ENCODE data around the gene SPINT1. TPM values are rescaled to one million over a fixed set of nuclear protein-coding genes. Genes with fewer than 3 reads are reported as not detected.

SPINT1 gene
- total and polyA plus RNA-seq, 2 of the 13 experiments (the other 11 are each of a cell fraction or from before 2014, with no cell fraction given) = 0.49 to 2.5 TPM

DNA sequence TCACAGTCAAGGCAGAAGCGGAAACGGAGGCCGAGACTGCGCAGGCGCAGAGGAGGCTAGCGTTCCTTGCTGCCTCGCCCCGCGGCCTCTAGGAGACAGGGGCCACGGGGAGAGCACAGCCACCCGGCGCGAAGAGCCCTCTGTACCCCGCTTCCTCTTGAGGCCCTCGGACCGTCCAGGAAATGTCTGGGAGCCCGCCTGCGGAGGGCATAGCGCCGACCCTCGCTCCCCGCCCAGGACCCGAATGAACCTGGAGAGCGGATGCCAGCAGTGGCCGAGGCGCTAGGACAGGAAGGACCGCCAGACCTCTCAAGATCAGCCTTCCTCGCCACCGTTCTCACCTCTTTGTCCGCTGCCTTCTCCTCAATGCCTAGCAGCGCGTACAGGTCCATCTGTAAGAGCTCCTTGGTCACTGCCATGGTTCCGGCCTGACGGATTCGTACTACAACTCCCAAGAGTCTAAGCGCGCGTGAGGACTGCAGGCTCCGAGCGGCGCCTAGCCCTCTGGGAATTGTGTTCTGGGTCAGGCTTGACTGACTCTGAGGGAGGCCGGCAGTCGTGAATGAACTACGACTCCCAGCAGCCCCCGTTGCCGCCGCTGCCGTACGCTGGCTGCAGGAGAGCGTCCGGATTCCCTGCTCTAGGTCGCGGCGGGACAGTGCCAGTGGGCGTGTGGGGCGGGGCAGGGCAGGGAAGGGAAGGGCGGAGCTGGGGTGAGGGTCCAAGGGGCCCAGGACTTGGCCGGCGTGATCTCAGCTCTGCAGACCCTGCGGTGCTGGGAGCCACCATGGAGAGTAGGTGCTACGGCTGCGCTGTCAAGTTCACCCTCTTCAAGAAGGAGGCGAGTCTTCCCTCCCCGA is 36.6 kb upstream of the SPINT1 start, which contains the start of the genes DNAJC17 and ZFYVE19 (continued):
- TF ChIP-seq MYNN (CRISPR knock-in tag; IDR thresholded peaks at IDR 0.05; ENCODE audit: low read depth) = 0 out of 2 replicates have a peak, but pooled peaks have one; percentile 19
- TF ChIP-seq, protein P1, sequence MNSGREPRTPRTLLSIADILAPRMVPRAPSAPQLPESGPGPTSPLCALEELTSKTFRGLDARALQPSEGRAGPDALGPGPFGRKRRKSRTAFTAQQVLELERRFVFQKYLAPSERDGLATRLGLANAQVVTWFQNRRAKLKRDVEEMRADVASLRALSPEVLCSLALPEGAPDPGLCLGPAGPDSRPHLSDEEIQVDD (CRISPR knock-in tag; IDR thresholded peaks at IDR 0.05; ENCODE audit: borderline replicate concordance) = peak; percentile 58; the same call in 1 of the 2 replicates
- TF ChIP-seq KMT2A (CRISPR knock-in tag; IDR thresholded peaks at IDR 0.05) = peak; percentile 36; the same call in 1 of the 2 replicates
- TF ChIP-seq SIN3B (IDR thresholded peaks at IDR 0.05; ENCODE audit: low read length) = no peak
- 0 out of 2 replicates have a peak, but pooled peaks have one; percentile 28 for TF ChIP-seq NCOA2 (CRISPR knock-in tag; IDR thresholded peaks at IDR 0.05)
- TF ChIP-seq ZNF883 (CRISPR knock-in tag; IDR thresholded peaks at IDR 0.05; ENCODE audit: not compliant biosample characterization) = peak; percentile 90
- peak; percentile 66; the same call in 1 of the 2 replicates for TF ChIP-seq ARHGAP35 (CRISPR knock-in tag; IDR thresholded peaks at IDR 0.05; ENCODE audit: borderline replicate concordance)
- peak; percentile 90 for TF ChIP-seq ZNF350 (CRISPR knock-in tag; IDR thresholded peaks at IDR 0.05; ENCODE audit: borderline replicate concordance, low read depth)
- TF ChIP-seq, protein P2, sequence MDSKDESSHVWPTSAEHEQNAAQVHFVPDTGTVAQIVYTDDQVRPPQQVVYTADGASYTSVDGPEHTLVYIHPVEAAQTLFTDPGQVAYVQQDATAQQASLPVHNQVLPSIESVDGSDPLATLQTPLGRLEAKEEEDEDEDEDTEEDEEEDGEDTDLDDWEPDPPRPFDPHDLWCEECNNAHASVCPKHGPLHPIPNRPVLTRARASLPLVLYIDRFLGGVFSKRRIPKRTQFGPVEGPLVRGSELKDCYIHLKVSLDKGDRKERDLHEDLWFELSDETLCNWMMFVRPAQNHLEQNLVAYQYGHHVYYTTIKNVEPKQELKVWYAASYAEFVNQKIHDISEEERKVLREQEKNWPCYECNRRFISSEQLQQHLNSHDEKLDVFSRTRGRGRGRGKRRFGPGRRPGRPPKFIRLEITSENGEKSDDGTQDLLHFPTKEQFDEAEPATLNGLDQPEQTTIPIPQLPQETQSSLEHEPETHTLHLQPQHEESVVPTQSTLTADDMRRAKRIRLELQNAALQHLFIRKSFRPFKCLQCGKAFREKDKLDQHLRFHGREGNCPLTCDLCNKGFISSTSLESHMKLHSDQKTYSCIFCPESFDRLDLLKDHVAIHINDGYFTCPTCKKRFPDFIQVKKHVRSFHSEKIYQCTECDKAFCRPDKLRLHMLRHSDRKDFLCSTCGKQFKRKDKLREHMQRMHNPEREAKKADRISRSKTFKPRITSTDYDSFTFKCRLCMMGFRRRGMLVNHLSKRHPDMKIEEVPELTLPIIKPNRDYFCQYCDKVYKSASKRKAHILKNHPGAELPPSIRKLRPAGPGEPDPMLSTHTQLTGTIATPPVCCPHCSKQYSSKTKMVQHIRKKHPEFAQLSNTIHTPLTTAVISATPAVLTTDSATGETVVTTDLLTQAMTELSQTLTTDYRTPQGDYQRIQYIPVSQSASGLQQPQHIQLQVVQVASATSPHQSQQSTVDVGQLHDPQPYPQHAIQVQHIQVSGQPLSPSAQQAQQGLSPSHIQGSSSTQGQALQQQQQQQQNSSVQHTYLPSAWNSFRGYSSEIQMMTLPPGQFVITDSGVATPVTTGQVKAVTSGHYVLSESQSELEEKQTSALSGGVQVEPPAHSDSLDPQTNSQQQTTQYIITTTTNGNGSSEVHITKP (CRISPR knock-in tag; IDR thresholded peaks at IDR 0.05; ENCODE audit: low read depth) = peak; percentile 53; the same call in 1 of the 2 replicates
- peak; percentile 71 for TF ChIP-seq PHF5A (CRISPR knock-in tag; IDR thresholded peaks at IDR 0.05; ENCODE audit: low read depth, unreplicated experiment)
- TF ChIP-seq, protein P3, sequence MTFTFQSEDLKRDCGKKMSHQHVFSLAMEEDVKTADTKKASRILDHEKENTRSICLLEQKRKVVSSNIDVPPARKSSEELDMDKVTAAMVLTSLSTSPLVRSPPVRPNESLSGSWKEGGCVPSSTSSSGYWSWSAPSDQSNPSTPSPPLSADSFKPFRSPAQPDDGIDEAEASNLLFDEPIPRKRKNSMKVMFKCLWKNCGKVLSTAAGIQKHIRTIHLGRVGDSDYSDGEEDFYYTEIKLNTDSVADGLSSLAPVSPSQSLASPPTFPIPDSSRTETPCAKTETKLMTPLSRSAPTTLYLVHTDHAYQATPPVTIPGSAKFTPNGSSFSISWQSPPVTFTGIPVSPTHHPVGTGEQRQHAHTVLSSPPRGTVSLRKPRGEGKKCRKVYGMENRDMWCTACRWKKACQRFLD (CRISPR knock-in tag; IDR thresholded peaks at IDR 0.05; ENCODE audit: borderline replicate concordance) = peak; percentile 60; the same call in 1 of the 2 replicates
- TF ChIP-seq, protein P4, sequence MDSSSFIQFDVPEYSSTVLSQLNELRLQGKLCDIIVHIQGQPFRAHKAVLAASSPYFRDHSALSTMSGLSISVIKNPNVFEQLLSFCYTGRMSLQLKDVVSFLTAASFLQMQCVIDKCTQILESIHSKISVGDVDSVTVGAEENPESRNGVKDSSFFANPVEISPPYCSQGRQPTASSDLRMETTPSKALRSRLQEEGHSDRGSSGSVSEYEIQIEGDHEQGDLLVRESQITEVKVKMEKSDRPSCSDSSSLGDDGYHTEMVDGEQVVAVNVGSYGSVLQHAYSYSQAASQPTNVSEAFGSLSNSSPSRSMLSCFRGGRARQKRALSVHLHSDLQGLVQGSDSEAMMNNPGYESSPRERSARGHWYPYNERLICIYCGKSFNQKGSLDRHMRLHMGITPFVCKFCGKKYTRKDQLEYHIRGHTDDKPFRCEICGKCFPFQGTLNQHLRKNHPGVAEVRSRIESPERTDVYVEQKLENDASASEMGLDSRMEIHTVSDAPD (CRISPR knock-in tag; IDR thresholded peaks at IDR 0.05) = peak; percentile 67; the same call in 1 of the 2 replicates
- peak; percentile 66; the same call in 1 of the 2 replicates for TF ChIP-seq ZNF225 (CRISPR knock-in tag; IDR thresholded peaks at IDR 0.05)
- TF ChIP-seq, protein P5, sequence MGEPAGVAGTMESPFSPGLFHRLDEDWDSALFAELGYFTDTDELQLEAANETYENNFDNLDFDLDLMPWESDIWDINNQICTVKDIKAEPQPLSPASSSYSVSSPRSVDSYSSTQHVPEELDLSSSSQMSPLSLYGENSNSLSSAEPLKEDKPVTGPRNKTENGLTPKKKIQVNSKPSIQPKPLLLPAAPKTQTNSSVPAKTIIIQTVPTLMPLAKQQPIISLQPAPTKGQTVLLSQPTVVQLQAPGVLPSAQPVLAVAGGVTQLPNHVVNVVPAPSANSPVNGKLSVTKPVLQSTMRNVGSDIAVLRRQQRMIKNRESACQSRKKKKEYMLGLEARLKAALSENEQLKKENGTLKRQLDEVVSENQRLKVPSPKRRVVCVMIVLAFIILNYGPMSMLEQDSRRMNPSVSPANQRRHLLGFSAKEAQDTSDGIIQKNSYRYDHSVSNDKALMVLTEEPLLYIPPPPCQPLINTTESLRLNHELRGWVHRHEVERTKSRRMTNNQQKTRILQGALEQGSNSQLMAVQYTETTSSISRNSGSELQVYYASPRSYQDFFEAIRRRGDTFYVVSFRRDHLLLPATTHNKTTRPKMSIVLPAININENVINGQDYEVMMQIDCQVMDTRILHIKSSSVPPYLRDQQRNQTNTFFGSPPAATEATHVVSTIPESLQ (CRISPR knock-in tag; conservative IDR thresholded peaks at IDR 0.05) = peak; percentile 69; the same call in 1 of the 2 replicates
- 0 out of 2 replicates have a peak, but pooled peaks have one; percentile 28 for TF ChIP-seq NFE2L1 (CRISPR knock-in tag; IDR thresholded peaks at IDR 0.05; ENCODE audit: borderline replicate concordance)
- no peak for TF ChIP-seq ZBTB21 (CRISPR knock-in tag; IDR thresholded peaks at IDR 0.05)
- TF ChIP-seq, protein P6, sequence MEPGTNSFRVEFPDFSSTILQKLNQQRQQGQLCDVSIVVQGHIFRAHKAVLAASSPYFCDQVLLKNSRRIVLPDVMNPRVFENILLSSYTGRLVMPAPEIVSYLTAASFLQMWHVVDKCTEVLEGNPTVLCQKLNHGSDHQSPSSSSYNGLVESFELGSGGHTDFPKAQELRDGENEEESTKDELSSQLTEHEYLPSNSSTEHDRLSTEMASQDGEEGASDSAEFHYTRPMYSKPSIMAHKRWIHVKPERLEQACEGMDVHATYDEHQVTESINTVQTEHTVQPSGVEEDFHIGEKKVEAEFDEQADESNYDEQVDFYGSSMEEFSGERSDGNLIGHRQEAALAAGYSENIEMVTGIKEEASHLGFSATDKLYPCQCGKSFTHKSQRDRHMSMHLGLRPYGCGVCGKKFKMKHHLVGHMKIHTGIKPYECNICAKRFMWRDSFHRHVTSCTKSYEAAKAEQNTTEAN (CRISPR knock-in tag; conservative IDR thresholded peaks at IDR 0.05) = peak; percentile 11
